GM12875 (cell line): Measurements from ENCODE around the gene FRYL.

Experiments
- H3K4me3 ChIP-seq: one replicate; pipeline ENCODE4 v1.5.1; 2011; ENCODE audit warnings: low read depth, low read length, control low read depth
- TF ChIP-seq, protein P1 (sequence below): IDR thresholded peaks from 2 replicates; pipeline ENCODE4 v1.5.1; 2011; ENCODE audit warnings: low read depth, mild to moderate bottlenecking, control low read depth, inconsistent platforms, low read length, moderate library complexity, borderline replicate concordance; ENCODE audit not compliant: insufficient read depth

Gene FRYL

GRCh38 chr4:48781968-48782367 is 1.9 kb upstream of the FRYL start:
- H3K4me3 ChIP-seq, result no peak overlapping the region
- TF ChIP-seq, protein P1, sequence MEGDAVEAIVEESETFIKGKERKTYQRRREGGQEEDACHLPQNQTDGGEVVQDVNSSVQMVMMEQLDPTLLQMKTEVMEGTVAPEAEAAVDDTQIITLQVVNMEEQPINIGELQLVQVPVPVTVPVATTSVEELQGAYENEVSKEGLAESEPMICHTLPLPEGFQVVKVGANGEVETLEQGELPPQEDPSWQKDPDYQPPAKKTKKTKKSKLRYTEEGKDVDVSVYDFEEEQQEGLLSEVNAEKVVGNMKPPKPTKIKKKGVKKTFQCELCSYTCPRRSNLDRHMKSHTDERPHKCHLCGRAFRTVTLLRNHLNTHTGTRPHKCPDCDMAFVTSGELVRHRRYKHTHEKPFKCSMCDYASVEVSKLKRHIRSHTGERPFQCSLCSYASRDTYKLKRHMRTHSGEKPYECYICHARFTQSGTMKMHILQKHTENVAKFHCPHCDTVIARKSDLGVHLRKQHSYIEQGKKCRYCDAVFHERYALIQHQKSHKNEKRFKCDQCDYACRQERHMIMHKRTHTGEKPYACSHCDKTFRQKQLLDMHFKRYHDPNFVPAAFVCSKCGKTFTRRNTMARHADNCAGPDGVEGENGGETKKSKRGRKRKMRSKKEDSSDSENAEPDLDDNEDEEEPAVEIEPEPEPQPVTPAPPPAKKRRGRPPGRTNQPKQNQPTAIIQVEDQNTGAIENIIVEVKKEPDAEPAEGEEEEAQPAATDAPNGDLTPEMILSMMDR, result no peak

DNA sequence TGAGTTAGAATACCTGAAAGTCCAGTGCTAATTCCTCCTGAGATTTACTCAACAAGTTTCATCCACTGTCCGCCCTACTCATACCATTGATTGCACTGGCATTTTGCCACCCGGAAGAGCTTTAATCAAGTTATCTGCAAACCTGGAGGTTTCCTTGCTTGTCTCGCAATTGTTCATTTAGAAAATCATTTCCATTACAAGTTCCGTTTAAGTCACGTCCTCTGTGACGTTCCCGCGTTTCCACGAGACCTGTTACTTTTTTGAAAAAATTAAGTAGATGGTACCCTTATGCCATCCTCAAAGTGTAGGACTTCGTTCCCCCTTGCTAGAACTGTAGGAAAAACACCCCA is 761 bp upstream of the FRYL start:
- H3K4me3 ChIP-seq, result peak overlapping the region; percentile 45
- TF ChIP-seq, protein P1, result no peak

DNA sequence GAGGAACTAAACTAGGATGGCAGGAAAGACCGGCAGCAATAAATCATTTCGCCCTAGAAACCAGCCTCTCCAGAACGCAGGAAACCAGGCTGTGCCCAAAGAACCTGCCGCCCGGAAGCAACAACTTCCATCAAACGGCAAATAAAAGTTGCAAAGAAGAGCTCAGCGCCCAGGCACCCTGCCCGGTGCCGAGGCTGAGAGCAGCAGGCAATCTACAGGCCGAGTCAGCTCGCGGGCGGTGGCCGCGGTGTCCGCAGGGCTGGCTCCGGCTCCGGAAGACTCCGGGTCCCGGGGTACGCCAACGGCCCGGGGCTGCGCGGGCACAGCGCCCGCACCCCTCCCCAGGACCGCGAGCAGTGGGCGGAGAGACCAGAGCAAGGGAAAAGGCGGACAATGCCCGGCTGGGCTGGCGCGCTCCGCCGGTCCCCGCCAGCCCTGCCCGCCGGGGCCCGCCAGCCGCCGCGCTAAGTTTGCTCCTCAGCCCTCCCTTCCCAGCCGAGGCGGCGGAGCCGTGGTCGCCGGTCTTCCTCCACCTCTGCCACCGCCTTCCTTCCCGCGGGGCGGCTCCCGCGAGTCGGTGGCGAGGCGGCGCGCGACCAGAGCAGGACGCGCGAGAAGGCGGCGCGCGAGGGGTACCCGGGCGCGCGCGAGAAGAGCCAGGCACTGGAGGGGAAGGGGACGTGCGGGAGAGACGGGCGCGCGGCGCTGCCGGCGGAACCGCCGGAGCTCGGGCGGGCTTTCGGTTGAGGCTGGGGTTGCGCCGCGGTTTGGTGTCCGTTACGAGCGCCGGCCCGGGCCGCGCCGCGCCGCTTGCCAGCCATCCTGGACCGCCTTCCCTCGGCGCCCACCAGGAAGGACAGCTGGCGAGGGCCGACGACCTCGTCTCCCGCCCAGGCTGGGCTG is 733 bp downstream of the FRYL start:
- TF ChIP-seq, protein P1, result no peak
- peak overlapping the region; percentile 81 for H3K4me3 ChIP-seq

DNA sequence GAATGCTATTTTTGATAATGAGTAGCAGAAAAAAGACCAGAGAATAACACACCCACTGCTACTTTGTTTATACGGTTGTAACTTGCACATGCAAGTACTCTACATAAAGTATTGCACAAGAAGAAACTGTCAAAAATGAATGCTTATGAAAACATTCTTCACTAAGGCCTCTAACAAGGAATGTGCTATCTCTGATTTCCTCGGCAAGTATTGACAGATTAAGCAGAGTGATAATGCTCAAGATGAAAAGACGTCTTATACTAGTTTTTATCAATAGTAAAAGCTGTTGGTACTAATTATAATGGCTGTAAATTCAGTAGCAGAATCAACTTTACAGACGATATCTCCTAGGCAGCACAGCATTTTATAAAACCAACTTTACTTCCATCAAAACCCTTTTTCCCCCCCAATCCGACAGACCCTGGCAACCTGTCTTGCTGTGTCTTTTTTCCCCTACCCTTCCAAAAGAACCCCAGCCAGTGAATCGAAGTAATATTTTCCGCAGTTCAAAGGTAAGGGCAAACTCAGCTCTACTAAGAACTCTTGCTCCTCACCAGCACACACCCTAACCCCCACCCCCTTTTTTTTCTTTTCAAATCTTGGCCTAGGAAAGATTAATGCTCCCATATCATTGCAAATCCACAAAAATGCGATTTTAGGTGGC is 1.5 kb downstream of the FRYL start:
- H3K4me3 ChIP-seq, result peak overlapping the region; percentile 81
- TF ChIP-seq, protein P1, result no peak

DNA sequence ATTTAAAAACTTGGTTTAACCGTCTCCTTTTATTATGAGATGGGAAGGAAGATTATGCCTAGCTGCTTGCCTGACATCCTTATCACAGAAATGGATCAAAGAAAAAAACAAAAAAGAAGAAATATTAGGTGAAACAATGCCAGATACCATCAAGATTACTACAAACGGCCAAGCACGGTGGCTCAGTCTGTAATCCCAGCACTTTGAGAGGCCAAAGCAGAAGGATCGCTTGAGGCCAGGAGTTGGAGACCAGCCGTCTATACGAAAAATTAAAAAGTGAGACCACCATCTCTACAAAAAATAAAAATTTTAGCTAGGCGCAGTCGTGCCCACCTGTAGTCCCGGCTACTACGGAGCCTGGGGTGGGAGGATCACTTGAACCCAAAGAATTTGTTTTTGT is 2.3 kb downstream of the FRYL start:
- no peak overlapping the region for H3K4me3 ChIP-seq
- TF ChIP-seq, protein P1, result no peak

GRCh38 chr4:48774760-48775710 is 5.0 kb downstream of the FRYL start:
- no peak overlapping the region for H3K4me3 ChIP-seq
- TF ChIP-seq, protein P1, result no peak
